PC-3 (cell line): ENCODE data around the gene MGMT. TPM values are rescaled to one million over a fixed set of nuclear protein-coding genes. Genes with fewer than 3 reads are reported as not detected.

Experiments
- ATAC-seq: fragments of 200-7000 bp; cut with Tn5 transposase; 2 replicates; pipeline ENCODE4 v1.9.1; 2020; ENCODE audit warnings: mild to moderate bottlenecking, moderate library complexity
- BruUV-seq: library from RNA; stranded (reverse); fragments of 400-500 nt; replicated peaks from 2 replicates; lab custom pipeline; 2021; lab: Mats Ljungman, UMichigan
- CTCF ChIA-PET: fragments of 300-600 bp; sonication (Branson Sonifier 250); formaldehyde crosslinking; loops from one replicate; lab custom pipeline; 2022; ENCODE audit warnings: antibody characterized with exemption; lab: Charles Lee
- POLR2A ChIA-PET: fragments of 300-600 bp; sonication (Branson Sonifier 250); formaldehyde crosslinking; loops from one replicate; lab custom pipeline; 2022; ENCODE audit warnings: antibody characterized with exemption; ENCODE audit not compliant: unreplicated experiment; lab: Charles Lee
- DNase-seq: peaks from one replicate; pipeline ENCODE4 v3.0.0-alpha.2; 2015
- H2AFZ ChIP-seq: fragments of 300-600 bp; sonication (generic); 2 replicates; pipeline ENCODE4 v1.6.0; 2016; ENCODE audit warnings: antibody characterized with exemption, low read length
- H3F3A ChIP-seq: fragments of 300-600 bp; sonication (generic); one replicate; pipeline ENCODE4 v1.6.0; 2017; ENCODE audit warnings: antibody characterized with exemption, low read length, control low read depth, mild to moderate bottlenecking; ENCODE audit not compliant: unreplicated experiment
- H3K27ac ChIP-seq: fragments of 300-600 bp; sonication (generic); 2 replicates; pipeline ENCODE4 v1.5.1; 2016; ENCODE audit warnings: mild to moderate bottlenecking, low read length
- H3K27me3 ChIP-seq: fragments of 300-600 bp; sonication (generic); 2 replicates; pipeline ENCODE4 v1.6.1; 2016; ENCODE audit warnings: low read length, mixed read lengths
- H3K36me3 ChIP-seq: fragments of 300-600 bp; sonication (generic); 2 replicates; pipeline ENCODE4 v1.6.1; 2016; ENCODE audit warnings: low read depth, mixed run types, low read length, mixed read lengths
- H3K4me1 ChIP-seq: fragments of 300-600 bp; sonication (generic); 2 replicates; pipeline ENCODE4 v1.5.1; 2016; ENCODE audit warnings: low read length; ENCODE audit not compliant: insufficient read depth
- H3K4me2 ChIP-seq: fragments of 300-600 bp; sonication (generic); 2 replicates; pipeline ENCODE4 v1.6.0; 2016; ENCODE audit warnings: low read length
- H3K4me3 ChIP-seq: fragments of 300-600 bp; sonication (generic); 2 replicates; pipeline ENCODE4 v1.5.1; 2016; ENCODE audit warnings: mild to moderate bottlenecking, low read length, mixed read lengths
- H3K79me2 ChIP-seq: fragments of 300-600 bp; sonication (generic); 2 replicates; pipeline ENCODE4 v1.6.1; 2017; ENCODE audit warnings: low read length, mixed read lengths
- H3K9ac ChIP-seq: fragments of 300-600 bp; sonication (generic); 2 replicates; pipeline ENCODE4 v1.6.0; 2016; ENCODE audit warnings: mild to moderate bottlenecking, low read length
- H3K9me2 ChIP-seq: fragments of 300-600 bp; sonication (generic); replicated peaks from 2 replicates; pipeline ENCODE4 v1.6.1; 2016; ENCODE audit warnings: mixed run types, low read length, mixed read lengths
- H3K9me3 ChIP-seq: fragments of 300-600 bp; sonication (generic); 2 replicates; pipeline ENCODE4 v1.6.1; 2016; ENCODE audit warnings: low read length, mixed read lengths
- H4K20me1 ChIP-seq: fragments of 300-600 bp; sonication (generic); 2 replicates; pipeline ENCODE4 v1.6.1; 2016; ENCODE audit warnings: low read length, mixed read lengths
- CTCF ChIP-seq: fragments of 300-600 bp; sonication (generic); conservative IDR thresholded peaks from 2 replicates; pipeline ENCODE4 v1.5.1; 2017; ENCODE audit warnings: antibody characterized with exemption, low read depth, mild to moderate bottlenecking, low read length
- EZH2 ChIP-seq: fragments of 300-600 bp; sonication (generic); IDR thresholded peaks from one replicate; pipeline ENCODE4 v1.6.1; 2017; ENCODE audit warnings: antibody characterized with exemption, mild to moderate bottlenecking, low read length; ENCODE audit not compliant: unreplicated experiment
- EZH2phosphoT487 ChIP-seq: fragments of 300-600 bp; sonication (generic); IDR thresholded peaks from 2 replicates; pipeline ENCODE4 v1.6.1; 2018; ENCODE audit warnings: mild to moderate bottlenecking, antibody characterized with exemption, low read length, borderline replicate concordance
- intact Hi-C: fragments of 100-400 bp; cut with micrococcal nuclease; formaldehyde crosslinking; loops from 2 replicates; pipeline ENCODE4 v1.9.0; 2023
- total RNA-seq: library from RNA; depleted of rRNA; stranded (reverse); fragments of >200 nt; gene quantifications from 2 replicates; pipeline ENCODE4 v1.2.3, GENCODE V29; 2014

The MGMT gene
- total RNA-seq, 1 experiment from 2014 or later, result 19.8 TPM

GRCh38 chr10:129815898-129816655 is 349.0 kb downstream of the MGMT start:
- TF ChIP-seq EZH2phosphoT487 (no peak), EZH2 (no peak), CTCF (no peak)
- BruUV-seq, result no TSS peak
- POLR2A ChIA-PET, result no interaction called here
- Histone ChIP-seq H3K4me2 (no peak overlapping the region), H3K9me3 (no peaks in the 10 kb centered on the region), H3K4me1 (no peaks in the 10 kb centered on the region), H3K27me3 (peaks cover 19% of the 10 kb centered on the region; the same call in 1 of the 2 replicates), H4K20me1 (no peaks in the 10 kb centered on the region), H3K27ac (no peak overlapping the region), H3K79me2 (no peaks in the 10 kb centered on the region), H3K4me3 (no peak overlapping the region), H3K9me2 (no peaks in the 10 kb centered on the region), H2AFZ (no peak overlapping the region), H3K36me3 (no peaks in the 10 kb centered on the region), H3F3A (no peaks in the 10 kb centered on the region), H3K9ac (no peak overlapping the region)
- DNase-seq, result no peak
- intact Hi-C loops, result no loop called here
- ATAC-seq, result no peak
- CTCF ChIA-PET, result no interaction called here

DNA sequence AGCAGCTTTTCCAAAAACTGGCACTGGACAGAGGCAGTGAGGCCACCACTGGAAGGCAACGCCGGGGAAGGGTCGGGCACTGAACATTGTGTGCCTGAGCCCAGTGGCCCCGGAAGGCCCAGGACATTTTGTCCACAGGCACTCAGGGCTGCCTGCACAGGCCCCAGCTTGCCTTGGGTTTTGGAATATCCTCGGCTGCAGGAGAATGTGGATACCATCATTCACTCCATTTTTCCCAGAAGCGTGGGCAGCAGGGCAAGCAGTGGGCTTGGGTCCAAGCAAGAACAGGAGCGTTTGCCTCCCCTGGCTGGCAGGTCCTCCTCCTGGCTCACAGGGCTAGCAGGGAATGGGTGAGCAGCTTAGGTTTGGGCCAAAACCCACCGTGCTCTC is 349.6 kb downstream of the MGMT start:
- H3K4me3 ChIP-seq, result no peak overlapping the region
- H3K9me2 ChIP-seq, result no peaks in the 10 kb centered on the region
- H3K9me3 ChIP-seq, result no peaks in the 10 kb centered on the region
- no peak overlapping the region for H3K27ac ChIP-seq
- DNase-seq (no peak), ATAC-seq (no peak)
- H2AFZ ChIP-seq, result no peak overlapping the region
- no peaks in the 10 kb centered on the region for H3K4me1 ChIP-seq
- H3F3A ChIP-seq, result no peaks in the 10 kb centered on the region
- no peaks in the 10 kb centered on the region for H3K36me3 ChIP-seq
- no peak for TF ChIP-seq EZH2
- TF ChIP-seq EZH2phosphoT487, result no peak
- no peak for TF ChIP-seq CTCF
- intact Hi-C loops, result no loop called here
- no TSS peak for BruUV-seq
- POLR2A ChIA-PET, result no interaction called here
- H3K9ac ChIP-seq, result no peak overlapping the region
- H4K20me1 ChIP-seq, result no peaks in the 10 kb centered on the region
- H3K79me2 ChIP-seq, result no peaks in the 10 kb centered on the region
- H3K4me2 ChIP-seq, result no peak overlapping the region
- CTCF ChIA-PET, result no interaction called here
- peaks cover 19% of the 10 kb centered on the region; the same call in 1 of the 2 replicates for H3K27me3 ChIP-seq
